HUES64 (cell line): Measurements from ENCODE around the gene IDNK.
"Not testable (repeated sequence)": the region's sequence is repeated elsewhere in the genome, so short reads cannot be mapped to it uniquely, and the experiment has no call there.

ENCODE experiments used
- H3K27ac ChIP-seq: 2 replicates; pipeline ENCODE4 v1.7.0; 2013; ENCODE audit warnings: low read depth, low read length, inconsistent platforms
- H3K27me3 ChIP-seq: 2 replicates; pipeline ENCODE4 v1.6.1; 2013; ENCODE audit warnings: mild to moderate bottlenecking, low read length; ENCODE audit not compliant: insufficient read depth
- H3K36me3 ChIP-seq: 2 replicates; pipeline ENCODE4 v1.6.1; 2013; ENCODE audit warnings: mild to moderate bottlenecking, low read length; ENCODE audit not compliant: insufficient read depth
- H3K4me1 ChIP-seq: 2 replicates; pipeline ENCODE4 v1.6.1; 2013; ENCODE audit warnings: mild to moderate bottlenecking, low read length, moderate library complexity; ENCODE audit not compliant: insufficient read depth
- H3K4me3 ChIP-seq: 2 replicates; pipeline ENCODE4 v1.5.1; 2013; ENCODE audit warnings: mild to moderate bottlenecking, low read length, moderate library complexity
- H3K9ac ChIP-seq: 2 replicates; pipeline ENCODE4 v1.6.1; 2013; ENCODE audit warnings: mild to moderate bottlenecking, low read depth, low read length
- H3K9me3 ChIP-seq: 2 replicates; pipeline ENCODE4 v1.6.1; 2013; ENCODE audit warnings: low read depth, low read length; ENCODE audit not compliant: insufficient read depth
- WGBS: fragments of 150-250, 120-280 bp; methylation state at CpG from one replicate; pipeline ENCODE4 v1.1.7; 2013; ENCODE audit warnings: missing lambda C conversion rate; 5-methylcytosine and 5-hydroxymethylcytosine counted together

IDNK gene

DNA sequence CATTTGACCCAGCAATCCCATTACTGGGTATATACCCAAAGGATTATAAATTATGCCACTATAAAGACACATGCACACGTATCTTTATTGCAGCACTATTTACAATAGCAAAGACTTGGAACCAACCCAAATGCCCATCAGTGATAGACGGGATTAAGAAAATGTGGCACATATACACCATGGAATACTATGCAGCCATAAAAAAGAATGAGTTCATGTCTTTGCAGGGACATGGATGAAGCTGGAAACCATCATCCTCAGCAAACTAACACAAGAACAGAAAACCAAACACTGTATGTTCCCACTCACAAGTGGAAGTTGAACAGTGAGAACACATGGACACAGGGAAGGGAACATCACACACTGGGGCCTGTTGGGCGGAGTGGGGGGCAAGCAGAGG is 9.6 kb upstream of the IDNK start:
- H3K27me3 ChIP-seq, H3K9me3 ChIP-seq, H3K9ac ChIP-seq, H3K4me1 ChIP-seq, H3K36me3 ChIP-seq, H3K4me3 ChIP-seq, H3K27ac ChIP-seq: not testable (repeated sequence)
- 94% methylated on average over 3 of the region's 3 CpGs for WGBS

GRCh38 chr9:83617299-83617698 is 5.6 kb upstream of the IDNK start:
- 100% methylated on average over 1 of the region's 1 CpG for WGBS

GRCh38 chr9:83620841-83621636 is 1.9 kb upstream of the IDNK start:
- Histone ChIP-seq H3K4me3 (no peak overlapping the region), H3K36me3 (no peaks in the 10 kb centered on the region), H3K9ac (no peak overlapping the region), H3K9me3 (no peaks in the 10 kb centered on the region), H3K27ac (no peak overlapping the region), H3K27me3 (no peaks in the 10 kb centered on the region), H3K4me1 (peaks cover 10% of the 10 kb centered on the region; the same call in 1 of the 2 replicates)
- WGBS, result 18% methylated on average over 4 of the region's 7 CpGs

More at GRCh38 chr9:83617299-83617698, 5.6 kb upstream of the IDNK start:
- no peak overlapping the region for H3K27ac ChIP-seq
- H3K4me3 ChIP-seq, result no peak overlapping the region
- H3K9me3 ChIP-seq, result no peaks in the 10 kb centered on the region
- no peaks in the 10 kb centered on the region for H3K27me3 ChIP-seq
- 0 out of 2 replicates have a peak, but pooled peaks cover 4% of the 10 kb centered on the region for H3K4me1 ChIP-seq
- no peak overlapping the region for H3K9ac ChIP-seq
- H3K36me3 ChIP-seq, result no peaks in the 10 kb centered on the region

- H3K27ac ChIP-seq, result no peak overlapping the region
These were observed 457 bp upstream of the IDNK start for GRCh38 chr9:83622433-83622938.

DNA sequence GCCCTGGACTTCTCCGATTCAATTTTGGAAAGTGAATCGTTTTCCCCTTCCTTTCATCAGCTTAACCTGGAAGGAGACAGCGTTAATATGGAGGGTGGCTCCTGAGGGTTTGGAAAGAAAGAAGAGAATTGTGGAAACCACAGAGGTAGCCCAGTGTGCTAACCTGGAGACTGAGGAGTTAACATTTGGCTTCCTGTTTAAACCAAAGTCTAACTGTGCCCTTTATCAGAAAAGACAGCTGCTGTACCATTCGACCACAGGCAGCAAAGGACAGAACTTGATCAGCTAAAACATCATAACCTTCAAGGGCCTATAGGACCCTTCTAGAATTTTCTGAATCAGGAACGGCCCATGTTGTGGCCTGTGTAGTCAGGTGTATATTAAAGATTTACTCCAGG is 735 bp downstream of the IDNK start:
- 41% methylated on average over 5 of the region's 5 CpGs for WGBS
- H3K36me3 ChIP-seq, result no peaks in the 10 kb centered on the region
- H3K4me1 ChIP-seq, result peaks cover 10% of the 10 kb centered on the region; the same call in 1 of the 2 replicates
- H3K4me3 ChIP-seq, result peak overlapping the region; percentile 81
- no peaks in the 10 kb centered on the region for H3K9me3 ChIP-seq
- H3K9ac ChIP-seq, result peak overlapping the region; percentile 73
- H3K27ac ChIP-seq, result 0 out of 2 replicates have a peak overlapping the region, but pooled peaks have one; percentile 7
- H3K27me3 ChIP-seq, result no peaks in the 10 kb centered on the region

More at GRCh38 chr9:83622433-83622938, 457 bp upstream of the IDNK start:
- H3K36me3 ChIP-seq, result no peaks in the 10 kb centered on the region
- peaks cover 10% of the 10 kb centered on the region; the same call in 1 of the 2 replicates for H3K4me1 ChIP-seq
- H3K4me3 ChIP-seq, result peak overlapping the region; percentile 81
- WGBS, result 19% methylated on average over 16 of the region's 21 CpGs
- H3K9me3 ChIP-seq, result no peaks in the 10 kb centered on the region
- no peaks in the 10 kb centered on the region for H3K27me3 ChIP-seq
- H3K9ac ChIP-seq, result peak overlapping the region; percentile 73

- no peaks in the 10 kb centered on the region for H3K27me3 ChIP-seq
- no peaks in the 10 kb centered on the region for H3K36me3 ChIP-seq
- WGBS, result 92% methylated on average over 3 of the region's 3 CpGs
- no peak overlapping the region for H3K27ac ChIP-seq
- no peak overlapping the region for H3K9ac ChIP-seq
- H3K4me1 ChIP-seq, result peaks cover 14% of the 10 kb centered on the region
- no peak overlapping the region for H3K4me3 ChIP-seq
- no peaks in the 10 kb centered on the region for H3K9me3 ChIP-seq
These were observed 2.2 kb downstream of the IDNK start for GRCh38 chr9:83625178-83625577.

- Histone ChIP-seq H3K27me3 (no peaks in the 10 kb centered on the region), H3K4me1 (peaks cover 23% of the 10 kb centered on the region), H3K9ac (no peak overlapping the region), H3K9me3 (no peaks in the 10 kb centered on the region), H3K27ac (no peak overlapping the region), H3K4me3 (no peak overlapping the region), H3K36me3 (no peaks in the 10 kb centered on the region)
- WGBS, result 97% methylated on average over 4 of the region's 5 CpGs
These were observed 5.6 kb downstream of the IDNK start for GRCh38 chr9:83628540-83628939.

- no peaks in the 10 kb centered on the region for H3K9me3 ChIP-seq
- H3K27ac ChIP-seq, result no peak overlapping the region
- H3K36me3 ChIP-seq, result no peaks in the 10 kb centered on the region
- 93% methylated on average over 7 of the region's 7 CpGs for WGBS
- no peaks in the 10 kb centered on the region for H3K27me3 ChIP-seq
- H3K4me1 ChIP-seq, result peaks cover 18% of the 10 kb centered on the region; the same call in 1 of the 2 replicates
- H3K9ac ChIP-seq, result no peak overlapping the region
- no peak overlapping the region for H3K4me3 ChIP-seq
These were observed 6.6 kb downstream of the IDNK start for GRCh38 chr9:83629433-83630104.

- Histone ChIP-seq H3K9ac (no peak overlapping the region), H3K9me3 (no peaks in the 10 kb centered on the region), H3K4me1 (peaks cover 18% of the 10 kb centered on the region; the same call in 1 of the 2 replicates), H3K36me3 (no peaks in the 10 kb centered on the region), H3K27ac (no peak overlapping the region; the same call in 1 of the 2 replicates), H3K4me3 (peak overlapping the region; percentile 21; the same call in 1 of the 2 replicates), H3K27me3 (no peaks in the 10 kb centered on the region)
- WGBS, result 12% methylated on average over 11 of the region's 11 CpGs
These were observed 8.1 kb downstream of the IDNK start for GRCh38 chr9:83630938-83631457.

GRCh38 chr9:83633255-83633654 is 10.3 kb downstream of the IDNK start:
- H3K9me3 ChIP-seq, result no peaks in the 10 kb centered on the region
- H3K9ac ChIP-seq, result no peak overlapping the region
- no peaks in the 10 kb centered on the region for H3K36me3 ChIP-seq
- H3K4me1 ChIP-seq, result peaks cover 18% of the 10 kb centered on the region; the same call in 1 of the 2 replicates
- no peaks in the 10 kb centered on the region for H3K27me3 ChIP-seq
- WGBS, result 100% methylated on average over 1 of the region's 1 CpG
- no peak overlapping the region for H3K4me3 ChIP-seq
- no peak overlapping the region for H3K27ac ChIP-seq

DNA sequence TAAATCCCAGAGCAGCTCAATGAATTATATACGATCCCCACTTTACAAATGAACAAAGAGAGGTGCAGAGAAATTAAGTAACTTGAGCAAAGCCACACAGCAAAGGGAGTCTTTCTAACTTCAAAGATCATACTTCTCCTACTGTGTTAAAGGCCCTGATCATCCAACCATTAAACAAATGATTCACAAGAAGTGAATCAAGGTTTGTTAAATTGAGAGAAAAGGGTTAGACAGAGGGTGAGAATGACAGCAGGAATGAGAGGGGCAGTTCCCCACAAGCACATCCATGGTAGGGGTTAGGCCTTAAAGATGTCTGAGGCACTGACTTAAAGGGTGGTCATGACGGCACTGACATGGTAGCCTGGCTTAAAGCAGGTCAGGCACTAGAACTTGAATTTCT is 10.7 kb downstream of the IDNK start:
- no peak overlapping the region for H3K27ac ChIP-seq
- H3K9me3 ChIP-seq, result no peaks in the 10 kb centered on the region
- 92% methylated on average over 2 of the region's 2 CpGs for WGBS
- no peaks in the 10 kb centered on the region for H3K36me3 ChIP-seq
- no peak overlapping the region for H3K9ac ChIP-seq
- no peak overlapping the region for H3K4me3 ChIP-seq
- no peaks in the 10 kb centered on the region for H3K27me3 ChIP-seq
- peaks cover 18% of the 10 kb centered on the region; the same call in 1 of the 2 replicates for H3K4me1 ChIP-seq
